ENCODE results near the gene INPP5D.
"Not testable (repeated sequence)": the region's sequence is repeated elsewhere in the genome, so short reads cannot be mapped to it uniquely, and the experiment has no call there.

The INPP5D gene

DNA sequence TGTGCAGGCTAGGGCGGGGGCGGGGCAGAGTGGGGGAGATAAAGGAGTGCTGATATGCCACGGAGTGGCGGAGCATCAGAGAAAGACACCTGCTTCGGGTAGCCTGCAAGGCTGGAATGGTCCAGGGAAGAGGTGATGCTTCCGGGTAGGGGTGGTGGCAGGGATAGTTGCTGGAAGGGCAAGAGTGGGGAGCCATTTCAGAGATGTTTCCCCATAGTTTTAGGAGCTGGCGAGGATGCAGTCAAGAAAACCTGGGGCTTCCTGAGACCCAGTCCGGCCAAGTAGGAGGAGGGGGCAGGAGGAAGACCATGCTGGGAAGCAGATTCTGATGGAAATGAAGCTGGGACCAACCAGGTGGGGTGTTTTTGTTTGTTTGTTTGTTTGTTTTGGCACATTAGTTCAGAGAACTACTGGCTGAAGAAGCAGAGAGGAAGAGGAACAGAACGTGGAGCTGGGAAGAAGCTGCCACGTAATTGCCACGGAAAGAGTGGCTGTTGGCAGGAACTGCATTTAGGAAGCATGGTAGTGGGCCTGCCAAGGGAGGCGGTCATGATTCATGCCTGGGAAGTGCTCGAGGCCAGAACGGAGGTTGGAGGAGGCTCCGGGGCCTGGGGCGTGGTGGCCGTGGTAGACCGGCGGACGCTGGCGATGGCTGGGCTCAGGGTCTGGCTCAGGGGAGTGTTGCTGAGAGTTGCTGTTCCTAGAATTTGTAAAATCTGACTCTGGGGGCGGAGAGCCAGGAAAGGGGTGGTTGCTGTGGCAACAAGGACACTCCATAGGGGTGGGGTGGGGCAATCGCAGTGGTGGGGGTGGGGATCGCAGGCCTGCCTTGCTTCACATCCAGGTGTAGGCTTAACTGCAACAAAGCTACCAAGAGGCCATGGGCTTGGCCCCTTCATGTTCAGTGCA, 8.6 kb upstream of the INPP5D start:
- Histone ChIP-seq H3K36me3 (ENCODE audit: control insufficient read depth, insufficient read depth, low read length) (no peaks in the 10 kb centered on the region), H3K9me3 (ENCODE audit: control insufficient read depth, low read length) (no peaks in the 10 kb centered on the region), H3K4me3 (ENCODE audit: insufficient read depth, low read depth, low read length, poor library complexity, severe bottlenecking) (no peak overlapping the region), H3K27ac (ENCODE audit: insufficient read depth, low read length, poor library complexity, severe bottlenecking) (no peak overlapping the region), H3K27me3 (replicated peaks; ENCODE audit: control insufficient read depth, insufficient read depth, low read length, poor library complexity, severe bottlenecking) (no peaks in the 10 kb centered on the region), H3K4me1 (ENCODE audit: control insufficient read depth, insufficient read depth, low read length, poor library complexity, severe bottlenecking) (peaks cover 5% of the 10 kb centered on the region)
- no peak for DNase-seq

DNA sequence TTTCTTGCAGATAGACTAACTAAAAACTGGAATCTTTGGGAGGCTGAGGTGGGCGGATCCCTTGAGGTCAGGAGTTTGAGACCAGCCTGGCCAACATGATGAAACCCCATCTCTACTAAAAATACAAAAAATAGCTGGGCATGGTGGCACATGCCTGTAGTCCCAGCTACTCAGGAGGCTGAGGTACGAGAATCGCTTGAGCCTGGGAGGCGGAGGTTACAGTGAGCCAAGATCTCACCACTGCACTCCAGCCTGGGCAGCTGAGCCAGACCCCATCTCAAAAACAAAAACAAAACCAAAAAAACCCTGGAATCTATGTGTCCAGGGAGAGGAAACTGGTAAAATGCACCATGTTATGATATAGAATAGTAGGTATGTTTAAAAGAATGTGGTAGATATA, 7.6 kb upstream of the INPP5D start:
- H3K27ac ChIP-seq (ENCODE audit: insufficient read depth, low read length, poor library complexity, severe bottlenecking); H3K27me3 ChIP-seq (replicated peaks; ENCODE audit: control insufficient read depth, insufficient read depth, low read length, poor library complexity, severe bottlenecking); H3K4me3 ChIP-seq (ENCODE audit: insufficient read depth, low read depth, low read length, poor library complexity, severe bottlenecking); H3K36me3 ChIP-seq (ENCODE audit: control insufficient read depth, insufficient read depth, low read length); H3K9me3 ChIP-seq (ENCODE audit: control insufficient read depth, low read length); DNase-seq; H3K4me1 ChIP-seq (ENCODE audit: control insufficient read depth, insufficient read depth, low read length, poor library complexity, severe bottlenecking): not testable (repeated sequence)

GRCh38 chr2:233053928-233054784, 6.0 kb upstream of the INPP5D start:
- peak; percentile 41 to 56 (median 50) for DNase-seq
- Histone ChIP-seq H3K27ac (ENCODE audit: insufficient read depth, low read length, poor library complexity, severe bottlenecking) (no peak overlapping the region), H3K4me1 (ENCODE audit: control insufficient read depth, insufficient read depth, low read length, poor library complexity, severe bottlenecking) (peaks cover 7% of the 10 kb centered on the region), H3K27me3 (replicated peaks; ENCODE audit: control insufficient read depth, insufficient read depth, low read length, poor library complexity, severe bottlenecking) (no peaks in the 10 kb centered on the region), H3K4me3 (ENCODE audit: insufficient read depth, low read depth, low read length, poor library complexity, severe bottlenecking) (no peak overlapping the region), H3K36me3 (ENCODE audit: control insufficient read depth, insufficient read depth, low read length) (no peaks in the 10 kb centered on the region), H3K9me3 (ENCODE audit: control insufficient read depth, low read length) (no peaks in the 10 kb centered on the region)

GRCh38 chr2:233055362-233055761, 4.8 kb upstream of the INPP5D start:
- Histone ChIP-seq H3K4me1 (ENCODE audit: control insufficient read depth, insufficient read depth, low read length, poor library complexity, severe bottlenecking) (peaks cover 15% of the 10 kb centered on the region), H3K36me3 (ENCODE audit: control insufficient read depth, insufficient read depth, low read length) (no peaks in the 10 kb centered on the region), H3K27me3 (replicated peaks; ENCODE audit: control insufficient read depth, insufficient read depth, low read length, poor library complexity, severe bottlenecking) (no peaks in the 10 kb centered on the region), H3K9me3 (ENCODE audit: control insufficient read depth, low read length) (no peaks in the 10 kb centered on the region), H3K27ac (ENCODE audit: insufficient read depth, low read length, poor library complexity, severe bottlenecking) (no peak overlapping the region), H3K4me3 (ENCODE audit: insufficient read depth, low read depth, low read length, poor library complexity, severe bottlenecking) (no peak overlapping the region)
- no peak for DNase-seq

GRCh38 chr2:233056961-233057605, 3.1 kb upstream of the INPP5D start:
- DNase-seq: no peak
- Histone ChIP-seq H3K27me3 (replicated peaks; ENCODE audit: control insufficient read depth, insufficient read depth, low read length, poor library complexity, severe bottlenecking) (no peaks in the 10 kb centered on the region), H3K9me3 (ENCODE audit: control insufficient read depth, low read length) (no peaks in the 10 kb centered on the region)

GRCh38 chr2:233058717-233059546, 1.2 kb upstream of the INPP5D start:
- Histone ChIP-seq H3K4me3 (ENCODE audit: insufficient read depth, low read depth, low read length, poor library complexity, severe bottlenecking) (no peak overlapping the region), H3K36me3 (ENCODE audit: control insufficient read depth, insufficient read depth, low read length) (no peaks in the 10 kb centered on the region)

More at GRCh38 chr2:233056961-233057605, 3.1 kb upstream of the INPP5D start:
- H3K27ac ChIP-seq (ENCODE audit: insufficient read depth, low read length, poor library complexity, severe bottlenecking): no peak overlapping the region
- no peak overlapping the region for H3K4me3 ChIP-seq (ENCODE audit: insufficient read depth, low read depth, low read length, poor library complexity, severe bottlenecking)
- no peaks in the 10 kb centered on the region for H3K36me3 ChIP-seq (ENCODE audit: control insufficient read depth, insufficient read depth, low read length)
- H3K4me1 ChIP-seq (ENCODE audit: control insufficient read depth, insufficient read depth, low read length, poor library complexity, severe bottlenecking): peaks cover 20% of the 10 kb centered on the region

DNA sequence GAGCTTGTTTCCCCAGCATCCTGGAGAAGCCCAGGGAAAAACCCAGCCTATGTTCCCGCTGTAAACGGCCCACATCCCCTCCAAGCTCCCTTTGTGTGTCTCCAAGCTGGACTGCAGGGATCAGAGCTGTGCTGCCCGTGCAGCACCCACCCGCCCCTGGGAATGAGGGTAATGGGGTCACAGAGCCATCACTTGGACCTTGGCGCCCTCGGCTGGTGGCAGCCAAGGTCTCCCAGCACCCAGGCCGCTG, 670 bp upstream of the INPP5D start:
- H3K36me3 ChIP-seq (ENCODE audit: control insufficient read depth, insufficient read depth, low read length): no peaks in the 10 kb centered on the region
- DNase-seq: no peak
- H3K27ac ChIP-seq (ENCODE audit: insufficient read depth, low read length, poor library complexity, severe bottlenecking): peak overlapping the region; percentile 85
- peak overlapping the region; percentile 63 for H3K4me3 ChIP-seq (ENCODE audit: insufficient read depth, low read depth, low read length, poor library complexity, severe bottlenecking)
- H3K4me1 ChIP-seq (ENCODE audit: control insufficient read depth, insufficient read depth, low read length, poor library complexity, severe bottlenecking): peaks cover 36% of the 10 kb centered on the region
- H3K27me3 ChIP-seq (replicated peaks; ENCODE audit: control insufficient read depth, insufficient read depth, low read length, poor library complexity, severe bottlenecking): no peaks in the 10 kb centered on the region
- no peaks in the 10 kb centered on the region for H3K9me3 ChIP-seq (ENCODE audit: control insufficient read depth, low read length)

More at GRCh38 chr2:233058717-233059546, 1.2 kb upstream of the INPP5D start:
- Histone ChIP-seq H3K9me3 (ENCODE audit: control insufficient read depth, low read length) (no peaks in the 10 kb centered on the region), H3K4me1 (ENCODE audit: control insufficient read depth, insufficient read depth, low read length, poor library complexity, severe bottlenecking) (peaks cover 33% of the 10 kb centered on the region), H3K27me3 (replicated peaks; ENCODE audit: control insufficient read depth, insufficient read depth, low read length, poor library complexity, severe bottlenecking) (no peaks in the 10 kb centered on the region), H3K27ac (ENCODE audit: insufficient read depth, low read length, poor library complexity, severe bottlenecking) (peak overlapping the region; percentile 85)
- DNase-seq: no peak

DNA sequence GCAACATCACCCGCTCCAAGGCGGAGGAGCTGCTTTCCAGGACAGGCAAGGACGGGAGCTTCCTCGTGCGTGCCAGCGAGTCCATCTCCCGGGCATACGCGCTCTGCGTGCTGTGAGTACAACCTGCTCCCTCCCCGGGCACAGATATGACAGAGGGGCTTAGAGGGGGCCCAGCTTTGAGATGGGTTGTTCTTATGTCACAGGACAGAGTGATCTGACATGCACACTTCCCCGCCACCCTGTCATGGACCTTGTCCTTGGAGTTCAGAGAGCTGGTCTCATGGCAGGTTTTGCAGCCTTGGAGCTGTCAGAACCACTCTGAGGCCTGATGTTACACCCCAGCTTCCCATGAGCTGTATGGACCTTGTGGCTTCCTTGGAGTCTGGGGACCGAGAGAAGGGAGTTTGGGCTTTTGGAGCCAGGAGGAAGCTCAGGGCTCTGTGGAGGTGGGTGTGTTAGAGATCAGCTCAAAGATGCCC, 398 bp downstream of the INPP5D start:
- peaks cover 42% of the 10 kb centered on the region for H3K4me1 ChIP-seq (ENCODE audit: control insufficient read depth, insufficient read depth, low read length, poor library complexity, severe bottlenecking)
- peak overlapping the region; percentile 63 for H3K4me3 ChIP-seq (ENCODE audit: insufficient read depth, low read depth, low read length, poor library complexity, severe bottlenecking)
- H3K27me3 ChIP-seq (replicated peaks; ENCODE audit: control insufficient read depth, insufficient read depth, low read length, poor library complexity, severe bottlenecking): no peaks in the 10 kb centered on the region
- no peak for DNase-seq
- peak overlapping the region; percentile 85 for H3K27ac ChIP-seq (ENCODE audit: insufficient read depth, low read length, poor library complexity, severe bottlenecking)
- H3K9me3 ChIP-seq (ENCODE audit: control insufficient read depth, low read length): no peaks in the 10 kb centered on the region
- no peaks in the 10 kb centered on the region for H3K36me3 ChIP-seq (ENCODE audit: control insufficient read depth, insufficient read depth, low read length)

- no peak for DNase-seq
Measured at GRCh38 chr2:233060980-233061590, 943 bp downstream of the INPP5D start.

More at GRCh38 chr2:233060980-233061590, 943 bp downstream of the INPP5D start:
- Histone ChIP-seq H3K27ac (ENCODE audit: insufficient read depth, low read length, poor library complexity, severe bottlenecking) (peak overlapping the region; percentile 85), H3K4me1 (ENCODE audit: control insufficient read depth, insufficient read depth, low read length, poor library complexity, severe bottlenecking) (peaks cover 42% of the 10 kb centered on the region), H3K36me3 (ENCODE audit: control insufficient read depth, insufficient read depth, low read length) (peaks cover 3% of the 10 kb centered on the region), H3K4me3 (ENCODE audit: insufficient read depth, low read depth, low read length, poor library complexity, severe bottlenecking) (peak overlapping the region; percentile 63), H3K9me3 (ENCODE audit: control insufficient read depth, low read length) (no peaks in the 10 kb centered on the region), H3K27me3 (replicated peaks; ENCODE audit: control insufficient read depth, insufficient read depth, low read length, poor library complexity, severe bottlenecking) (no peaks in the 10 kb centered on the region)

All from effector memory CD4-positive, alpha-beta T cell (primary cell).